ENCODE measurements around the gene REV3L. TPM values are rescaled to one million over a fixed set of nuclear protein-coding genes. Genes with fewer than 3 reads are reported as not detected.

REV3L gene
- polyA plus RNA-seq, 2 donors: 5.2 to 6.0 TPM

- Histone ChIP-seq H3K4me1 (ENCODE audit: control insufficient read depth in 2 of 2, insufficient read depth in 2 of 2, low read length in 1 of 2) (no peaks in the 10 kb centered on the region), H3K4me3 (ENCODE audit: low read depth in 1 of 2, low read length in 2 of 2) (no peak overlapping the region), H3K36me3 (ENCODE audit: control insufficient read depth in 2 of 2, insufficient read depth in 2 of 2, low read length in 1 of 2) (peaks cover 0 to 7% of the 10 kb centered on the region in 2 donors), H3K27me3 (ENCODE audit: control insufficient read depth in 1 of 2, insufficient read depth in 2 of 2, low read length in 2 of 2) (no peaks in the 10 kb centered on the region), H3K27ac (ENCODE audit: low read depth in 2 of 2, low read length in 1 of 2) (no peak overlapping the region), H3K9me3 (ENCODE audit: control insufficient read depth in 2 of 2, insufficient read depth in 1 of 2, low read depth in 1 of 2, low read length in 1 of 2) (no peaks in the 10 kb centered on the region)
- WGBS, 2 donors: 76 to 87% methylated on average over 7 of the region's 7 CpGs
Observed at GRCh38 chr6:111267764-111268333, 215.2 kb downstream of the REV3L start.

- no peak overlapping the region for H3K27ac ChIP-seq (ENCODE audit: low read depth in 2 of 2, low read length in 1 of 2)
- H3K9me3 ChIP-seq (ENCODE audit: control insufficient read depth in 2 of 2, insufficient read depth in 1 of 2, low read depth in 1 of 2, low read length in 1 of 2): no peaks in the 10 kb centered on the region
- WGBS, 2 donors: 96 to 100% methylated on average over 2 of the region's 2 CpGs
- no peak overlapping the region for H3K4me3 ChIP-seq (ENCODE audit: low read depth in 1 of 2, low read length in 2 of 2)
- no peaks in the 10 kb centered on the region for H3K4me1 ChIP-seq (ENCODE audit: control insufficient read depth in 2 of 2, insufficient read depth in 2 of 2, low read length in 1 of 2)
- peaks cover 0 to 7% of the 10 kb centered on the region in 2 donors for H3K36me3 ChIP-seq (ENCODE audit: control insufficient read depth in 2 of 2, insufficient read depth in 2 of 2, low read length in 1 of 2)
- no peaks in the 10 kb centered on the region for H3K27me3 ChIP-seq (ENCODE audit: control insufficient read depth in 1 of 2, insufficient read depth in 2 of 2, low read length in 2 of 2)
Observed at GRCh38 chr6:111266276-111266675, 216.7 kb downstream of the REV3L start.

- Histone ChIP-seq H3K4me1 (ENCODE audit: control insufficient read depth in 2 of 2, insufficient read depth in 2 of 2, low read length in 1 of 2) (no peaks in the 10 kb centered on the region), H3K27ac (ENCODE audit: low read depth in 2 of 2, low read length in 1 of 2) (no peak overlapping the region), H3K4me3 (ENCODE audit: low read depth in 1 of 2, low read length in 2 of 2) (no peak overlapping the region), H3K27me3 (ENCODE audit: control insufficient read depth in 1 of 2, insufficient read depth in 2 of 2, low read length in 2 of 2) (no peaks in the 10 kb centered on the region), H3K9me3 (ENCODE audit: control insufficient read depth in 2 of 2, insufficient read depth in 1 of 2, low read depth in 1 of 2, low read length in 1 of 2) (no peaks in the 10 kb centered on the region), H3K36me3 (ENCODE audit: control insufficient read depth in 2 of 2, insufficient read depth in 2 of 2, low read length in 1 of 2) (peaks cover 0 to 7% of the 10 kb centered on the region in 2 donors)
- WGBS, 2 donors: 88 to 92% methylated on average over 6 of the region's 6 CpGs
Observed at GRCh38 chr6:111265842-111266241, 217.2 kb downstream of the REV3L start.

- Histone ChIP-seq H3K9me3 (ENCODE audit: control insufficient read depth in 2 of 2, insufficient read depth in 1 of 2, low read depth in 1 of 2, low read length in 1 of 2) (no peaks in the 10 kb centered on the region), H3K27me3 (ENCODE audit: control insufficient read depth in 1 of 2, insufficient read depth in 2 of 2, low read length in 2 of 2) (no peaks in the 10 kb centered on the region), H3K36me3 (ENCODE audit: control insufficient read depth in 2 of 2, insufficient read depth in 2 of 2, low read length in 1 of 2) (peaks cover 0 to 7% of the 10 kb centered on the region in 2 donors), H3K4me1 (ENCODE audit: control insufficient read depth in 2 of 2, insufficient read depth in 2 of 2, low read length in 1 of 2) (peaks cover 0 to 3% of the 10 kb centered on the region in 2 donors), H3K27ac (ENCODE audit: low read depth in 2 of 2, low read length in 1 of 2) (no peak overlapping the region), H3K4me3 (ENCODE audit: low read depth in 1 of 2, low read length in 2 of 2) (no peak overlapping the region)
- 92 to 93% methylated on average over 4 of the region's 4 CpGs for WGBS, 2 donors
Observed at GRCh38 chr6:111263837-111264236, 219.2 kb downstream of the REV3L start.

- Histone ChIP-seq H3K4me3 (ENCODE audit: low read depth in 1 of 2, low read length in 2 of 2) (peak overlapping the region in 1 of 2 donors; percentile 22), H3K27ac (ENCODE audit: low read depth in 2 of 2, low read length in 1 of 2) (peak overlapping the region; percentile 4 to 11), H3K27me3 (ENCODE audit: control insufficient read depth in 1 of 2, insufficient read depth in 2 of 2, low read length in 2 of 2) (no peaks in the 10 kb centered on the region), H3K9me3 (ENCODE audit: control insufficient read depth in 2 of 2, insufficient read depth in 1 of 2, low read depth in 1 of 2, low read length in 1 of 2) (no peaks in the 10 kb centered on the region), H3K4me1 (ENCODE audit: control insufficient read depth in 2 of 2, insufficient read depth in 2 of 2, low read length in 1 of 2) (peaks cover 0 to 3% of the 10 kb centered on the region in 2 donors), H3K36me3 (ENCODE audit: control insufficient read depth in 2 of 2, insufficient read depth in 2 of 2, low read length in 1 of 2) (peaks cover 0 to under 1% of the 10 kb centered on the region in 2 donors)
- WGBS, 2 donors: 61 to 64% methylated on average over 12 of the region's 12 CpGs
Observed at GRCh38 chr6:111260570-111261298, 222.3 kb downstream of the REV3L start.

- peaks cover 0 to 3% of the 10 kb centered on the region in 2 donors for H3K4me1 ChIP-seq (ENCODE audit: control insufficient read depth in 2 of 2, insufficient read depth in 2 of 2, low read length in 1 of 2)
- no peaks in the 10 kb centered on the region for H3K9me3 ChIP-seq (ENCODE audit: control insufficient read depth in 2 of 2, insufficient read depth in 1 of 2, low read depth in 1 of 2, low read length in 1 of 2)
- 1% methylated on average over 57 to 59 of the region's 59 CpGs for WGBS, 2 donors
- peak overlapping the region; percentile 98 for H3K27ac ChIP-seq (ENCODE audit: low read depth in 2 of 2, low read length in 1 of 2)
- no peaks in the 10 kb centered on the region for H3K27me3 ChIP-seq (ENCODE audit: control insufficient read depth in 1 of 2, insufficient read depth in 2 of 2, low read length in 2 of 2)
- H3K4me3 ChIP-seq (ENCODE audit: low read depth in 1 of 2, low read length in 2 of 2): peak overlapping the region; percentile 78 to 89
- no peaks in the 10 kb centered on the region for H3K36me3 ChIP-seq (ENCODE audit: control insufficient read depth in 2 of 2, insufficient read depth in 2 of 2, low read length in 1 of 2)
Observed at GRCh38 chr6:111259089-111259831, 223.8 kb downstream of the REV3L start.

- Histone ChIP-seq H3K27me3 (ENCODE audit: control insufficient read depth in 1 of 2, insufficient read depth in 2 of 2, low read length in 2 of 2) (no peaks in the 10 kb centered on the region), H3K27ac (ENCODE audit: low read depth in 2 of 2, low read length in 1 of 2) (peak overlapping the region in 1 of 2 donors; percentile 58), H3K9me3 (ENCODE audit: control insufficient read depth in 2 of 2, insufficient read depth in 1 of 2, low read depth in 1 of 2, low read length in 1 of 2) (no peaks in the 10 kb centered on the region), H3K36me3 (ENCODE audit: control insufficient read depth in 2 of 2, insufficient read depth in 2 of 2, low read length in 1 of 2) (no peaks in the 10 kb centered on the region), H3K4me3 (ENCODE audit: low read depth in 1 of 2, low read length in 2 of 2) (peak overlapping the region in 1 of 2 donors; percentile 19), H3K4me1 (ENCODE audit: control insufficient read depth in 2 of 2, insufficient read depth in 2 of 2, low read length in 1 of 2) (peaks cover 0 to 3% of the 10 kb centered on the region in 2 donors)
- WGBS, 2 donors: 12 to 16% methylated on average over 18 of the region's 18 CpGs
Observed at GRCh38 chr6:111258615-111259088, 224.4 kb downstream of the REV3L start.

- no peak overlapping the region for H3K4me3 ChIP-seq (ENCODE audit: low read depth in 1 of 2, low read length in 2 of 2)
- no peaks in the 10 kb centered on the region for H3K27me3 ChIP-seq (ENCODE audit: control insufficient read depth in 1 of 2, insufficient read depth in 2 of 2, low read length in 2 of 2)
- H3K27ac ChIP-seq (ENCODE audit: low read depth in 2 of 2, low read length in 1 of 2): no peak overlapping the region
- 91 to 93% methylated on average over 13 of the region's 13 CpGs for WGBS, 2 donors
- H3K9me3 ChIP-seq (ENCODE audit: control insufficient read depth in 2 of 2, insufficient read depth in 1 of 2, low read depth in 1 of 2, low read length in 1 of 2): no peaks in the 10 kb centered on the region
- no peaks in the 10 kb centered on the region for H3K36me3 ChIP-seq (ENCODE audit: control insufficient read depth in 2 of 2, insufficient read depth in 2 of 2, low read length in 1 of 2)
- peaks cover 0 to 3% of the 10 kb centered on the region in 2 donors for H3K4me1 ChIP-seq (ENCODE audit: control insufficient read depth in 2 of 2, insufficient read depth in 2 of 2, low read length in 1 of 2)
Observed at GRCh38 chr6:111258010-111258409, 225.0 kb downstream of the REV3L start.

GRCh38 chr6:111256646-111257045 lies 226.4 kb downstream of the REV3L start:
- Histone ChIP-seq H3K27me3 (ENCODE audit: control insufficient read depth in 1 of 2, insufficient read depth in 2 of 2, low read length in 2 of 2) (no peaks in the 10 kb centered on the region), H3K36me3 (ENCODE audit: control insufficient read depth in 2 of 2, insufficient read depth in 2 of 2, low read length in 1 of 2) (no peaks in the 10 kb centered on the region), H3K9me3 (ENCODE audit: control insufficient read depth in 2 of 2, insufficient read depth in 1 of 2, low read depth in 1 of 2, low read length in 1 of 2) (no peaks in the 10 kb centered on the region), H3K4me3 (ENCODE audit: low read depth in 1 of 2, low read length in 2 of 2) (no peak overlapping the region), H3K27ac (ENCODE audit: low read depth in 2 of 2, low read length in 1 of 2) (no peak overlapping the region), H3K4me1 (ENCODE audit: control insufficient read depth in 2 of 2, insufficient read depth in 2 of 2, low read length in 1 of 2) (peaks cover 0 to 3% of the 10 kb centered on the region in 2 donors)

Measured in esophagus (tissue), 2 donors.